ENCODE measurements around the gene ZNF282.

ZNF282 gene

DNA sequence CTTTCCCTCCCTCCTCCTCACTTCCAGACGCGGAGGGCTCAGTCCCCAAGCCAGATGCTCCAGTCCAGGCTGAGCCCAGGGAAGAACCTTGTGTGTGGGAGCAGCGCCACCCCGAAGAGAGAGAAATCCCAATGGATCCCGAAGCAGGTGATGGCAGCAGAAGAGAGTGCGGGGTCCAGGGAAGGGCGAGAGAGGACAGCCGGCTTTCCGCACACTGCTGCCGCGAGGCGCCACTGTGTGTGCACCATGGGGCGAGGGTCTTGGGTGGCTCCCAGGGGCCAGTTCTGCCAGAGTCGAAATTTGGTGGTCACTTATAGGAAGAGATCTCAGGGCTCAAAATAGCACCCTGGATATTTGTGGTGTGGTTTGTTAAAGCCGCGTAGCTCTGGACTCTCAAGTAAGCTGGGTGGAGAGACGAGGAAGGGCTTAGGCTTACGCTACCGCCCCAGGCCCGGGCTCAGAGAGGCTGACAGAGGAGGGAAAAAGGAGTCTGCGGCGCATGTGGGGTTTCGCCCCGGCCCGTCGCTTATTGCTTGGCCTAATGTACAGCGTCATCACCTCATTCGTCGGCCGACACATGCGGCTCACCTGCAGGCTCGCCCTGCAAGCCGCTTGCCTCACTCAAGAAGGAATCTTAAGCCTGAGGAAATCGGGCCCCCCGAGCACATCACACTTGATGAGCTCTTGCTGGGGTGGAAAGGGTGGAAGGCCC, 12.1 kb downstream of the ZNF282 start:
- TF ChIP-seq, protein P1, sequence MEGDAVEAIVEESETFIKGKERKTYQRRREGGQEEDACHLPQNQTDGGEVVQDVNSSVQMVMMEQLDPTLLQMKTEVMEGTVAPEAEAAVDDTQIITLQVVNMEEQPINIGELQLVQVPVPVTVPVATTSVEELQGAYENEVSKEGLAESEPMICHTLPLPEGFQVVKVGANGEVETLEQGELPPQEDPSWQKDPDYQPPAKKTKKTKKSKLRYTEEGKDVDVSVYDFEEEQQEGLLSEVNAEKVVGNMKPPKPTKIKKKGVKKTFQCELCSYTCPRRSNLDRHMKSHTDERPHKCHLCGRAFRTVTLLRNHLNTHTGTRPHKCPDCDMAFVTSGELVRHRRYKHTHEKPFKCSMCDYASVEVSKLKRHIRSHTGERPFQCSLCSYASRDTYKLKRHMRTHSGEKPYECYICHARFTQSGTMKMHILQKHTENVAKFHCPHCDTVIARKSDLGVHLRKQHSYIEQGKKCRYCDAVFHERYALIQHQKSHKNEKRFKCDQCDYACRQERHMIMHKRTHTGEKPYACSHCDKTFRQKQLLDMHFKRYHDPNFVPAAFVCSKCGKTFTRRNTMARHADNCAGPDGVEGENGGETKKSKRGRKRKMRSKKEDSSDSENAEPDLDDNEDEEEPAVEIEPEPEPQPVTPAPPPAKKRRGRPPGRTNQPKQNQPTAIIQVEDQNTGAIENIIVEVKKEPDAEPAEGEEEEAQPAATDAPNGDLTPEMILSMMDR (IDR thresholded peaks at IDR 0.05; ENCODE audit: low read depth, low read length), result no peak
- Histone ChIP-seq H3K4me1 (no peaks in the 10 kb centered on the region), H3K9me3 (no peaks in the 10 kb centered on the region), H3K36me3 (peaks cover 87% of the 10 kb centered on the region), H3K27me3 (no peaks in the 10 kb centered on the region), H3K4me3 (ENCODE audit: low read depth, low read length) (no peak overlapping the region)
- no peak for DNase-seq

DNA sequence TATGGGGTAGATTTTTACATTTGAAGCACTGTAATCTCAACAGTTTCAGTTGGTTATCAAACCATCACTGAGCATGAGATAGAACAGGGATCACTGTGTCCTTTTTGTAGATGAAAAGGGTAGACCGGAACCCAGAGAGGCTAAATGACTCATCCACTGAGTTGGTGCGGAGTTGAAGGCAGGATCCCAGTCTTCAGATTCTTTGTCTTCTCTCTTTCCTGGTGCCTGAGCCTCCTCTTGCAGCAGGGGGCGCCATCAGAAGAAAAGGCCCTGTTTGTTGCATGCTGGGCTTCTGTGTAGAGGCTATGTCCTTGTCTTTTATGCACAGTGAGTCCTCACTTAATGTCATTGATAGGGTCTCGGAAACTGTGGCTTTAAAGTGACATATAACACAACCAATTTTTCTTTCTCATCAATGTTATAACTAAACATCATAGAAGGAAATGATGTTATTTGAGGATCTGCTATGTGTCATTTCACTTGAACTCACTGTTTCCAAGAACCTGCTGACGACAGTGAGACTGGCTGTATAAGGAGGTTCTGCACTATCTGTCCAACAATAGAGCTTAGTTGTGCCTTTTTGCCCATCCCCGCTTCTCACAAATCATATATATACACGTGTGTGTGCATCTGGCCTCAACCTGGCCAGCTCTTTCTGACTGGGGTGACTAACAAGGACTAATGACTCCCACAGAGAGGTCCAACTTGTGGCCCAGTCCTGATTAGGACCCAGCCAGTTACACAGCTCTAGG, 14.3 kb downstream of the ZNF282 start:
- Histone ChIP-seq H3K4me3 (ENCODE audit: low read depth, low read length) (no peak overlapping the region), H3K9me3 (no peaks in the 10 kb centered on the region), H3K27me3 (no peaks in the 10 kb centered on the region), H3K36me3 (peaks cover 87% of the 10 kb centered on the region), H3K4me1 (no peaks in the 10 kb centered on the region)
- TF ChIP-seq, protein P1 (IDR thresholded peaks at IDR 0.05; ENCODE audit: low read depth, low read length), result peak; percentile 84
- peak; percentile 66 for DNase-seq

DNA sequence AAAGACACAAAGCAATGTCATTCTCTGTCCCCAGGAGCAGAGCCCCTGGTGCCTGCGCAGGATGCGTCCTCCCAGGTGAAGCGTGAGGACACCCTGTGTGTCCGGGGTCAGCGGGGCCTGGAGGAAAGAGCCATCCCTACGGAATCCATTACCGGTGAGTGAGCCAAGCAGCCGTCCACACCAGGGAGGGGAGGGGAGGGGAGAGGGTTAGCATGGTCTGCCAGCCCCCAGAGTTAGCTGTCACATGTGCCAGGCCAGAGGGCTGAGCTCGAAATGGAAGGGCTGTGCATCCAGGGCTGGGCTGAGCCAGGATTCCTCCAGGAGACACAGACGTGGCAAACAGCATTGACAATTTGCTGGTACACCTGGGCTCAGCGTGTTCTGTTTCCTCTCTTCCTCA, 15.2 kb downstream of the ZNF282 start:
- no peaks in the 10 kb centered on the region for H3K9me3 ChIP-seq
- no peaks in the 10 kb centered on the region for H3K27me3 ChIP-seq
- peaks cover 90% of the 10 kb centered on the region for H3K36me3 ChIP-seq
- no peaks in the 10 kb centered on the region for H3K4me1 ChIP-seq
- no peak for DNase-seq
- TF ChIP-seq, protein P1 (IDR thresholded peaks at IDR 0.05; ENCODE audit: low read depth, low read length), result no peak
- no peak overlapping the region for H3K4me3 ChIP-seq (ENCODE audit: low read depth, low read length)

DNA sequence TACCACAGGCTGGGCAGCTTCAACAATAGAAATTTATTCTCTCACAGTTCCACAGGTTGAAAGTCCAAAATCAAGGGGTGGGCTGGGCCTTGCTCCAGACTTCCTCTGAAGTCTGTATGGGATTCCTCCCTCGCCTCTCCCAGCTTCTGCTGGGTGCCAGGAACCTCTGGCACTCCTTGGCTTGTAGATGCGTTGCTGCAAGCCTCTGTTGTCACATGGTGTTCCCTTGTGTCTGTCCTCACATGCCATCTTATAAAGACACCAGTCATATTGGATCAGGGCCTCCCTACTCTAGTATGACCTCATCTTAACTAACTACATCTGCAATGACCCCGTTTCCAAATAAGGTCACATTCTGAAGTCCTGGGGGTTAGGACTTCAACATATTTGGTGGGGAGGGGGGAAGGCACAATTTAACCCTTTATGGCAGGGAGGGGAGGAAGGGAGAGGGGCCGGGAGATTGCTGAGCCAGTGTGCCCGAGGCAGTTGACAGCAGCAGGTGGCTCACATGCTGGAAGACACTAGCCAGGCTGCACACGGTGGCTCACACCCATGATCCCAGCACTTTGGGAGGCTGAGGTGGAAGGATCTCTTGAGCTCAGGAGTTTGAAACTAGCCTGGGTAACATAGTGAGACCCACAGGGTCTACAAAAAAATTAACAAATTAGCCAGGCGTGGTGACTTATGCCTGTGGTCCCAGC, 18.8 kb downstream of the ZNF282 start:
- Histone ChIP-seq H3K4me3 (ENCODE audit: low read depth, low read length) (no peak overlapping the region), H3K4me1 (no peaks in the 10 kb centered on the region), H3K9me3 (no peaks in the 10 kb centered on the region), H3K36me3 (peaks cover 96% of the 10 kb centered on the region), H3K27me3 (no peaks in the 10 kb centered on the region)
- TF ChIP-seq, protein P1 (IDR thresholded peaks at IDR 0.05; ENCODE audit: low read depth, low read length), result no peak
- no peak for DNase-seq

DNA sequence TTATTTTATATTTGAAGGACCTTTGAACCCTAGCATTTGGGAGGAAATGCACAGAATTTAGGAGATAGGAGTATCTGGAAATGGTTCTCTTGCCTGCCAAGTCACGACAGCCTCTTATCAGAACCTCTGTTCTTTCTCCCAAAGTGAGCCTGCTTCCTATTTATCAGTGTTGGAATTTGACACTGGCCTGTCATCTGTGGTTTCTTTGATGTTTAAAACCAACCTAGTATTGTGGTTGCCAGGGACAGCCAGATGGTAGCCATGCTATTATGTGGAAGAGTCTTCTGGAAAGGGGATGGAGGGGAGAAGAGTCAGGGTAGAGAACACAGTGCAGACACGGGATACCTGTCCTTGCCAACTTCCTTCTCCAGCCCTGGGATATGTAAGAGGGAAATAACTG, 21.1 kb downstream of the ZNF282 start:
- Histone ChIP-seq H3K27me3 (no peaks in the 10 kb centered on the region), H3K4me3 (ENCODE audit: low read depth, low read length) (no peak overlapping the region), H3K4me1 (no peaks in the 10 kb centered on the region), H3K36me3 (peaks cover 90% of the 10 kb centered on the region), H3K9me3 (no peaks in the 10 kb centered on the region)
- TF ChIP-seq, protein P1 (IDR thresholded peaks at IDR 0.05; ENCODE audit: low read depth, low read length), result no peak
- no peak for DNase-seq

Data from BE2C (cell line).